ENCODE measurements around the gene AP1B1. TPM values are rescaled to one million over a fixed set of nuclear protein-coding genes. Genes with fewer than 3 reads are reported as not detected.
A peak's percentile ranks its signal among the peaks of the same experiment; 100 is the strongest.

The AP1B1 gene
- total and polyA plus RNA-seq, 2 of the 13 experiments (the other 11 are each of a cell fraction or from before 2014, with no cell fraction given), result 26.6 to 29.7 TPM

DNA sequence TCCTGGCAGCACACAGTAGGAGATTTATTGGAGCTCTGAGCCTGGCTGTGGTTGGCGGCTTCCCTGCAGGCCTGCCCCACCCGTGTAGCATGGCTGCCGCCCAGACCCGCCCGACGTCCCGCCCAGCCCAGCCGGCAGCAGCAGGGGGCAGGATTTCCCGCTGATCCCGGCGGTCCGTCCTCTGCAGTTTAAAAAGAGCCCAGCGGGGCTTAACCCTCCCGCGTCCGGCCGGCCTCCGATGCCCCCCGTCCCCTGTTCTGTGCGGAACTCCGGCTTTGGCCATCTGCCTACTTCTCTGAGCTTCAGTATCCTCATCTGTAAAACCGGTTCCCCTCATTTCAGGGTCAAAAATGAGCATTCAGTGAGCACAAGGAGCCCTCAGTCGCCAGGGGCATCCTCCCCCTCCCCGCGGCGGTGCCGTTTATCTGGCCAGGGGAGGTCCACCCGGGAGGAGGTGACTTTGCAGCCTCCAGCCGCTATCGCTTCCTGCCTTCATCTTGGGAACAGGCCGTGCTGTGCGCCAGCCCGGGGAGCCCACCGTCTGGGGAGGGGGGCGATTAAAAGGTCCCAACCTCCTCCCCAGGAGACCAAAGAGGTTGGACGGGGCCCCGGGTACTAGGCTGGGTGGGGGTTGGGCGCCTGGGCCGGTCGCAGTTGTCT is 82.1 kb downstream of the AP1B1 start, which contains the start of gene GAS2L1 (continued):
- TF ChIP-seq ARNT2 (CRISPR knock-in tag; IDR thresholded peaks at IDR 0.05; ENCODE audit: low read depth), result 0 out of 2 replicates have a peak, but pooled peaks have one; percentile 36
- TF ChIP-seq ZNF260 (CRISPR knock-in tag; IDR thresholded peaks at IDR 0.05; ENCODE audit: borderline replicate concordance, low read depth), result no peak
- TF ChIP-seq STAG1 (CRISPR knock-in tag; IDR thresholded peaks at IDR 0.05), result peak; percentile 65
- 0 out of 2 replicates have a peak, but pooled peaks have one; percentile 24 for TF ChIP-seq KDM3A (CRISPR knock-in tag; IDR thresholded peaks at IDR 0.05; ENCODE audit: low read depth)
- TF ChIP-seq ZNF768 (CRISPR knock-in tag; IDR thresholded peaks at IDR 0.05), result peak; percentile 65; the same call in 1 of the 2 replicates
- peak; percentile 45; the same call in 1 of the 2 replicates for TF ChIP-seq PHF20 (CRISPR knock-in tag; IDR thresholded peaks at IDR 0.05)
- 0 out of 2 replicates have a peak, but pooled peaks have one; percentile 59 for TF ChIP-seq CHCHD3 (CRISPR knock-in tag; IDR thresholded peaks at IDR 0.05)
- TF ChIP-seq ESRRA (CRISPR knock-in tag; IDR thresholded peaks at IDR 0.05; ENCODE audit: low read depth), result peak; percentile 26; the same call in 1 of the 2 replicates
- 0 out of 2 replicates have a peak, but pooled peaks have one; percentile 63 for TF ChIP-seq PCBP1 (IDR thresholded peaks at IDR 0.05; ENCODE audit: borderline replicate concordance, low read depth, low read length)
- 0 out of 2 replicates have a peak, but pooled peaks have one; percentile 15 for TF ChIP-seq RCOR2 (CRISPR knock-in tag; IDR thresholded peaks at IDR 0.05)
- TF ChIP-seq ZNF619 (CRISPR knock-in tag; IDR thresholded peaks at IDR 0.05), result no peak
- peak; percentile 56; the same call in 1 of the 2 replicates for TF ChIP-seq ZNF501 (CRISPR knock-in tag; IDR thresholded peaks at IDR 0.05)
- no peak for TF ChIP-seq SOX6 (IDR thresholded peaks at IDR 0.05)
- peak; percentile 54 for TF ChIP-seq SOX6 (CRISPR knock-in tag; IDR thresholded peaks at IDR 0.05)
- peak; percentile 30; the same call in 1 of the 2 replicates for TF ChIP-seq NFKB2 (CRISPR knock-in tag; IDR thresholded peaks at IDR 0.05; ENCODE audit: borderline replicate concordance)
- TF ChIP-seq MED8 (CRISPR knock-in tag; IDR thresholded peaks at IDR 0.05; ENCODE audit: insufficient replicate concordance), result peak; percentile 41
- TF ChIP-seq ZFP90 (CRISPR knock-in tag; IDR thresholded peaks at IDR 0.05; ENCODE audit: borderline replicate concordance), result peak; percentile 51; the same call in 1 of the 2 replicates
- no peak for TF ChIP-seq LCORL (IDR thresholded peaks at IDR 0.05)
- TF ChIP-seq LCORL (CRISPR knock-in tag; IDR thresholded peaks at IDR 0.05), result peak; percentile 76
- TF ChIP-seq ZNF225 (CRISPR knock-in tag; IDR thresholded peaks at IDR 0.05), result no peak
- TF ChIP-seq, protein P1, sequence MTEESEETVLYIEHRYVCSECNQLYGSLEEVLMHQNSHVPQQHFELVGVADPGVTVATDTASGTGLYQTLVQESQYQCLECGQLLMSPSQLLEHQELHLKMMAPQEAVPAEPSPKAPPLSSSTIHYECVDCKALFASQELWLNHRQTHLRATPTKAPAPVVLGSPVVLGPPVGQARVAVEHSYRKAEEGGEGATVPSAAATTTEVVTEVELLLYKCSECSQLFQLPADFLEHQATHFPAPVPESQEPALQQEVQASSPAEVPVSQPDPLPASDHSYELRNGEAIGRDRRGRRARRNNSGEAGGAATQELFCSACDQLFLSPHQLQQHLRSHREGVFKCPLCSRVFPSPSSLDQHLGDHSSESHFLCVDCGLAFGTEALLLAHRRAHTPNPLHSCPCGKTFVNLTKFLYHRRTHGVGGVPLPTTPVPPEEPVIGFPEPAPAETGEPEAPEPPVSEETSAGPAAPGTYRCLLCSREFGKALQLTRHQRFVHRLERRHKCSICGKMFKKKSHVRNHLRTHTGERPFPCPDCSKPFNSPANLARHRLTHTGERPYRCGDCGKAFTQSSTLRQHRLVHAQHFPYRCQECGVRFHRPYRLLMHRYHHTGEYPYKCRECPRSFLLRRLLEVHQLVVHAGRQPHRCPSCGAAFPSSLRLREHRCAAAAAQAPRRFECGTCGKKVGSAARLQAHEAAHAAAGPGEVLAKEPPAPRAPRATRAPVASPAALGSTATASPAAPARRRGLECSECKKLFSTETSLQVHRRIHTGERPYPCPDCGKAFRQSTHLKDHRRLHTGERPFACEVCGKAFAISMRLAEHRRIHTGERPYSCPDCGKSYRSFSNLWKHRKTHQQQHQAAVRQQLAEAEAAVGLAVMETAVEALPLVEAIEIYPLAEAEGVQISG (CRISPR knock-in tag; IDR thresholded peaks at IDR 0.05), result 0 out of 2 replicates have a peak, but pooled peaks have one; percentile 50
- TF ChIP-seq, protein P2, sequence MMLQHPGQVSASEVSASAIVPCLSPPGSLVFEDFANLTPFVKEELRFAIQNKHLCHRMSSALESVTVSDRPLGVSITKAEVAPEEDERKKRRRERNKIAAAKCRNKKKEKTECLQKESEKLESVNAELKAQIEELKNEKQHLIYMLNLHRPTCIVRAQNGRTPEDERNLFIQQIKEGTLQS (CRISPR knock-in tag; IDR thresholded peaks at IDR 0.05), result no peak
- peak; percentile 47; the same call in 1 of the 2 replicates for TF ChIP-seq TARDBP (CRISPR knock-in tag; IDR thresholded peaks at IDR 0.05)
- TF ChIP-seq CBX5 (CRISPR knock-in tag; IDR thresholded peaks at IDR 0.05; ENCODE audit: borderline replicate concordance), result 0 out of 2 replicates have a peak, but pooled peaks have one; percentile 14
- TF ChIP-seq ZNF432 (CRISPR knock-in tag; IDR thresholded peaks at IDR 0.05; ENCODE audit: borderline replicate concordance), result no peak
- TF ChIP-seq GATAD2A (CRISPR knock-in tag; IDR thresholded peaks at IDR 0.05), result 0 out of 2 replicates have a peak, but pooled peaks have one; percentile 12
- TF ChIP-seq SAP130 (CRISPR knock-in tag; IDR thresholded peaks at IDR 0.05; ENCODE audit: low read depth), result peak; percentile 55
- TF ChIP-seq ERF (CRISPR knock-in tag; IDR thresholded peaks at IDR 0.05), result peak; percentile 56; the same call in 1 of the 2 replicates
- TF ChIP-seq, protein P3, sequence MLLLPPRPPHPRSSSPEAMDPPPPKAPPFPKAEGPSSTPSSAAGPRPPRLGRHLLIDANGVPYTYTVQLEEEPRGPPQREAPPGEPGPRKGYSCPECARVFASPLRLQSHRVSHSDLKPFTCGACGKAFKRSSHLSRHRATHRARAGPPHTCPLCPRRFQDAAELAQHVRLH (CRISPR knock-in tag; IDR thresholded peaks at IDR 0.05; ENCODE audit: borderline replicate concordance, low read depth), result 0 out of 2 replicates have a peak, but pooled peaks have one; percentile 22
- TF ChIP-seq ZNF652 (CRISPR knock-in tag; IDR thresholded peaks at IDR 0.05; ENCODE audit: borderline replicate concordance, low read depth), result peak; percentile 98

All from HepG2 (cell line).